NCI-H2081 treated with DMSO at 0.1 percent for 48 hours (cell line): ENCODE measurements around the gene VCX2.
"Not testable (repeated sequence)": the region's sequence is repeated elsewhere in the genome, so short reads cannot be mapped to it uniquely, and the experiment has no call there.

Experiments
- DNase-seq: peaks from one replicate; lab custom pipeline; 2025; lab: John Stamatoyannopoulos, UW

Gene VCX2

DNA sequence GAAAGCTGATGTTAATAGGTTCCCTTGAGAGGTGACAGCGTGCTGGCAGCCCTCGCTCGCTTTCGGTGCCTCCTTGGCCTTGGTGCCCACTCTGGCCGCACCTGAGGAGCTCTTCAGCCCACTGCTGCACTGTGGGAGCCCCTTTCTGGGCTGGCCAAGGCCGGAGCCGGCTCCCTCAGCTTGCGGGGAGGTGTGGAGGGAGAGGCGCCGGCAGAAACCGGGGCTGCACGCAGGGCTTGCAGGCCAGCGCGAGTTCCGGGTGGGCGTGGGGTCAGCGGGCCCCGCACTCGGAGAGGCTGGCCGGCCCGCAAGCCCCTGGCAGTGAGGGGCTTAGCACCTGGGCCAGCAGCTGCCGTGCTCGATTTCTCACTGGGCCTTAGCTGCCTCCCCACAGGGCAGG, 49.7 kb downstream of the VCX2 start:
- DNase-seq = not testable (repeated sequence)
